ENCODE measurements around the gene L3MBTL4.

DNA sequence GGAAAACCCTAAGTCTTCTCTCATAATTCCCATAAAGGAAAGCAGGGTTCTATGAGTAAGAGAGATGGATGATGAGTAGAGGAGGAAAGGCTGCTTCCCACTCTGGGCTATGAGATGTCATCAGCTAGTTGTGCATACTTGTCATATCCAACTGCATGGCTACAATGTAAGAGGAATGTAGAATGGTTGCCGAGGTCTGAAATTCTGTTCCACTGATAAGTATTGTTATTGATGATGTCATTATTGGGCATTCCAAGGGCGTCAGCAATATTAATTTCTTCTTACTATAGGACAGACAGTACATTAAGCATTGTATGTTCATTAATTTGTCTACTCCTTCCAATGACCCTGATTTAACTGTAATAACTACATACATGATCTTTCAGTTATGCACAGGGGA is 88.1 kb downstream of the L3MBTL4 start:
- TF ChIP-seq, protein P1, sequence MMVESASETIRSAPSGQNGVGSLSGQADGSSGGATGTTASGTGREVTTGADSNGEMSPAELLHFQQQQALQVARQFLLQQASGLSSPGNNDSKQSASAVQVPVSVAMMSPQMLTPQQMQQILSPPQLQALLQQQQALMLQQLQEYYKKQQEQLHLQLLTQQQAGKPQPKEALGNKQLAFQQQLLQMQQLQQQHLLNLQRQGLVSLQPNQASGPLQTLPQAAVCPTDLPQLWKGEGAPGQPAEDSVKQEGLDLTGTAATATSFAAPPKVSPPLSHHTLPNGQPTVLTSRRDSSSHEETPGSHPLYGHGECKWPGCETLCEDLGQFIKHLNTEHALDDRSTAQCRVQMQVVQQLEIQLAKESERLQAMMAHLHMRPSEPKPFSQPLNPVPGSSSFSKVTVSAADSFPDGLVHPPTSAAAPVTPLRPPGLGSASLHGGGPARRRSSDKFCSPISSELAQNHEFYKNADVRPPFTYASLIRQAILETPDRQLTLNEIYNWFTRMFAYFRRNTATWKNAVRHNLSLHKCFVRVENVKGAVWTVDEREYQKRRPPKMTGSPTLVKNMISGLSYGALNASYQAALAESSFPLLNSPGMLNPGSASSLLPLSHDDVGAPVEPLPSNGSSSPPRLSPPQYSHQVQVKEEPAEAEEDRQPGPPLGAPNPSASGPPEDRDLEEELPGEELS (CRISPR knock-in tag; IDR thresholded peaks at IDR 0.05) = no peak
- TF ChIP-seq, protein P2, sequence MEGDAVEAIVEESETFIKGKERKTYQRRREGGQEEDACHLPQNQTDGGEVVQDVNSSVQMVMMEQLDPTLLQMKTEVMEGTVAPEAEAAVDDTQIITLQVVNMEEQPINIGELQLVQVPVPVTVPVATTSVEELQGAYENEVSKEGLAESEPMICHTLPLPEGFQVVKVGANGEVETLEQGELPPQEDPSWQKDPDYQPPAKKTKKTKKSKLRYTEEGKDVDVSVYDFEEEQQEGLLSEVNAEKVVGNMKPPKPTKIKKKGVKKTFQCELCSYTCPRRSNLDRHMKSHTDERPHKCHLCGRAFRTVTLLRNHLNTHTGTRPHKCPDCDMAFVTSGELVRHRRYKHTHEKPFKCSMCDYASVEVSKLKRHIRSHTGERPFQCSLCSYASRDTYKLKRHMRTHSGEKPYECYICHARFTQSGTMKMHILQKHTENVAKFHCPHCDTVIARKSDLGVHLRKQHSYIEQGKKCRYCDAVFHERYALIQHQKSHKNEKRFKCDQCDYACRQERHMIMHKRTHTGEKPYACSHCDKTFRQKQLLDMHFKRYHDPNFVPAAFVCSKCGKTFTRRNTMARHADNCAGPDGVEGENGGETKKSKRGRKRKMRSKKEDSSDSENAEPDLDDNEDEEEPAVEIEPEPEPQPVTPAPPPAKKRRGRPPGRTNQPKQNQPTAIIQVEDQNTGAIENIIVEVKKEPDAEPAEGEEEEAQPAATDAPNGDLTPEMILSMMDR (IDR thresholded peaks at IDR 0.05) = no peak
- TF ChIP-seq, protein P3, sequence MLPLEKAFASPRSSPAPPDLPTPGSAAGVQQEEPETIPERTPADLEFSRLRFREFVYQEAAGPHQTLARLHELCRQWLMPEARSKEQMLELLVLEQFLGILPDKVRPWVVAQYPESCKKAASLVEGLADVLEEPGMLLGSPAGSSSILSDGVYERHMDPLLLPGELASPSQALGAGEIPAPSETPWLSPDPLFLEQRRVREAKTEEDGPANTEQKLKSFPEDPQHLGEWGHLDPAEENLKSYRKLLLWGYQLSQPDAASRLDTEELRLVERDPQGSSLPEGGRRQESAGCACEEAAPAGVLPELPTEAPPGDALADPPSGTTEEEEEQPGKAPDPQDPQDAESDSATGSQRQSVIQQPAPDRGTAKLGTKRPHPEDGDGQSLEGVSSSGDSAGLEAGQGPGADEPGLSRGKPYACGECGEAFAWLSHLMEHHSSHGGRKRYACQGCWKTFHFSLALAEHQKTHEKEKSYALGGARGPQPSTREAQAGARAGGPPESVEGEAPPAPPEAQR (CRISPR knock-in tag; IDR thresholded peaks at IDR 0.05) = no peak
- TF ChIP-seq, protein P4, sequence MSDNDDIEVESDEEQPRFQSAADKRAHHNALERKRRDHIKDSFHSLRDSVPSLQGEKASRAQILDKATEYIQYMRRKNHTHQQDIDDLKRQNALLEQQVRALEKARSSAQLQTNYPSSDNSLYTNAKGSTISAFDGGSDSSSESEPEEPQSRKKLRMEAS (CRISPR knock-in tag; IDR thresholded peaks at IDR 0.05) = no peak
- TF ChIP-seq MYBL2 (CRISPR knock-in tag; IDR thresholded peaks at IDR 0.05) (no peak), ESRRA (CRISPR knock-in tag; IDR thresholded peaks at IDR 0.05; ENCODE audit: borderline replicate concordance) (no peak), NFYB (CRISPR knock-in tag; conservative IDR thresholded peaks at IDR 0.05; ENCODE audit: low read depth) (no peak), SP1 (CRISPR knock-in tag; conservative IDR thresholded peaks at IDR 0.05) (no peak), PRRX2 (CRISPR knock-in tag; IDR thresholded peaks at IDR 0.05) (no peak)
- TF ChIP-seq, protein P5, sequence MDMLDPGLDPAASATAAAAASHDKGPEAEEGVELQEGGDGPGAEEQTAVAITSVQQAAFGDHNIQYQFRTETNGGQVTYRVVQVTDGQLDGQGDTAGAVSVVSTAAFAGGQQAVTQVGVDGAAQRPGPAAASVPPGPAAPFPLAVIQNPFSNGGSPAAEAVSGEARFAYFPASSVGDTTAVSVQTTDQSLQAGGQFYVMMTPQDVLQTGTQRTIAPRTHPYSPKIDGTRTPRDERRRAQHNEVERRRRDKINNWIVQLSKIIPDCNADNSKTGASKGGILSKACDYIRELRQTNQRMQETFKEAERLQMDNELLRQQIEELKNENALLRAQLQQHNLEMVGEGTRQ (CRISPR knock-in tag; IDR thresholded peaks at IDR 0.05) = no peak
- TF ChIP-seq, protein P6, sequence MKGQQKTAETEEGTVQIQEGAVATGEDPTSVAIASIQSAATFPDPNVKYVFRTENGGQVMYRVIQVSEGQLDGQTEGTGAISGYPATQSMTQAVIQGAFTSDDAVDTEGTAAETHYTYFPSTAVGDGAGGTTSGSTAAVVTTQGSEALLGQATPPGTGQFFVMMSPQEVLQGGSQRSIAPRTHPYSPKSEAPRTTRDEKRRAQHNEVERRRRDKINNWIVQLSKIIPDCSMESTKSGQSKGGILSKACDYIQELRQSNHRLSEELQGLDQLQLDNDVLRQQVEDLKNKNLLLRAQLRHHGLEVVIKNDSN (CRISPR knock-in tag; IDR thresholded peaks at IDR 0.05) = no peak
- TF ChIP-seq, protein P7, sequence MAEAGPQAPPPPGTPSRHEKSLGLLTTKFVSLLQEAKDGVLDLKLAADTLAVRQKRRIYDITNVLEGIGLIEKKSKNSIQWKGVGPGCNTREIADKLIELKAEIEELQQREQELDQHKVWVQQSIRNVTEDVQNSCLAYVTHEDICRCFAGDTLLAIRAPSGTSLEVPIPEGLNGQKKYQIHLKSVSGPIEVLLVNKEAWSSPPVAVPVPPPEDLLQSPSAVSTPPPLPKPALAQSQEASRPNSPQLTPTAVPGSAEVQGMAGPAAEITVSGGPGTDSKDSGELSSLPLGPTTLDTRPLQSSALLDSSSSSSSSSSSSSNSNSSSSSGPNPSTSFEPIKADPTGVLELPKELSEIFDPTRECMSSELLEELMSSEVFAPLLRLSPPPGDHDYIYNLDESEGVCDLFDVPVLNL (CRISPR knock-in tag; IDR thresholded peaks at IDR 0.05; ENCODE audit: borderline replicate concordance, low read depth) = no peak

All from WTC11 (cell line).